HG03460 (cell line): ENCODE results near the gene SOX6.
"Not testable (repeated sequence)": the region's sequence is repeated elsewhere in the genome, so short reads cannot be mapped to it uniquely, and the experiment has no call there.

Experiments
- ATAC-seq: cut with Tn5 transposase; IDR thresholded peaks from one replicate; pipeline ENCODE4 v1.9.1; 2021; ENCODE audit not compliant: unreplicated experiment

Gene SOX6

GRCh38 chr11:16111690-16112089 is 244.7 kb downstream of the SOX6 start:
- no peak for ATAC-seq

- ATAC-seq, result no peak
These were observed 245.5 kb downstream of the SOX6 start for GRCh38 chr11:16110886-16111285.

- no peak for ATAC-seq
These were observed 256.9 kb downstream of the SOX6 start for GRCh38 chr11:16099343-16099900.

GRCh38 chr11:16098526-16099205 is 257.7 kb downstream of the SOX6 start:
- ATAC-seq, result no peak

- ATAC-seq, result no peak
These were observed 258.8 kb downstream of the SOX6 start for GRCh38 chr11:16097543-16097942.

- no peak for ATAC-seq
These were observed 260.0 kb downstream of the SOX6 start for GRCh38 chr11:16096336-16096735.

- no peak for ATAC-seq
These were observed 260.6 kb downstream of the SOX6 start for GRCh38 chr11:16095756-16096155.

GRCh38 chr11:16093889-16094653 is 262.3 kb downstream of the SOX6 start:
- ATAC-seq, result no peak

GRCh38 chr11:16091862-16092261 is 264.5 kb downstream of the SOX6 start:
- ATAC-seq, result no peak

- no peak for ATAC-seq
These were observed 266.9 kb downstream of the SOX6 start for GRCh38 chr11:16089481-16089880.

GRCh38 chr11:16088774-16089173 is 267.6 kb downstream of the SOX6 start:
- ATAC-seq, result no peak

- no peak for ATAC-seq
These were observed 268.5 kb downstream of the SOX6 start for GRCh38 chr11:16087886-16088285.

GRCh38 chr11:16086229-16086819 is 270.0 kb downstream of the SOX6 start:
- ATAC-seq, result no peak

GRCh38 chr11:16082095-16083055 is 274.0 kb downstream of the SOX6 start:
- ATAC-seq, result no peak

GRCh38 chr11:16081382-16082094 is 274.8 kb downstream of the SOX6 start:
- ATAC-seq, result no peak

- no peak for ATAC-seq
These were observed 275.5 kb downstream of the SOX6 start for GRCh38 chr11:16080688-16081381.

GRCh38 chr11:16078936-16079335 is 277.4 kb downstream of the SOX6 start:
- no peak for ATAC-seq

- ATAC-seq, result no peak
These were observed 285.8 kb downstream of the SOX6 start for GRCh38 chr11:16070573-16070972.

- not testable (repeated sequence) for ATAC-seq
These were observed 289.1 kb downstream of the SOX6 start for GRCh38 chr11:16067268-16067667.
